Ovary (tissue), 3 donors: ENCODE results near the gene RPL36.
A peak's percentile ranks its signal among the peaks of the same experiment; 100 is the strongest.

ENCODE experiments used
- CTCF ChIP-seq, 3 donors: fragments of 450-650 bp in 2 of 3; fragments of 200-600 bp in 1 of 3; IDR thresholded peaks; one replicate each; pipeline versions ENCODE4 v1.5.1 to v1.8.0; 2016 to 2022; ENCODE audit warnings: antibody characterized with exemption in 3 of 3, mild to moderate bottlenecking in 1 of 3
- EP300 ChIP-seq: sonication (generic); formaldehyde crosslinking; IDR thresholded peaks from one replicate; pipeline ENCODE4 v1.6.1; 2017; ENCODE audit warnings: antibody characterized with exemption
- POLR2A ChIP-seq: fragments of 450-650 bp; IDR thresholded peaks from one replicate; pipeline ENCODE4 v1.6.1; 2017; ENCODE audit warnings: antibody characterized with exemption, mild to moderate bottlenecking, moderate library complexity
- donor health status: DM: no; HTN: no; CAD: no.

GRCh38 chr19:5690125-5690954, at the start of gene RPL36:
- TF ChIP-seq CTCF (IDR thresholded peaks at IDR 0.05) (peak; percentile 99), EP300 (no peak), POLR2A (peak; percentile 96)
